ENCODE results near the gene PLEKHG3.

GRCh38 chr14:64746298-64747250 lies 42.4 kb downstream of the PLEKHG3 start:
- TF ChIP-seq CTCF (IDR thresholded peaks at IDR 0.05) (no peak), POLR2A (IDR thresholded peaks at IDR 0.05) (no peak), EP300 (IDR thresholded peaks at IDR 0.05; ENCODE audit: low read depth) (no peak)
